CD4-positive, alpha-beta T cell (primary cell): ENCODE results near the gene RRAD. TPM values are rescaled to one million over a fixed set of nuclear protein-coding genes. Genes with fewer than 3 reads are reported as not detected.
A peak's percentile ranks its signal among the peaks of the same experiment; 100 is the strongest.

Experiments
- ATAC-seq: fragments of 200-7000 bp; cut with Tn5 transposase; one replicate; pipeline ENCODE4 v1.10.0; 2022; ENCODE audit warnings: mild to moderate bottlenecking; ENCODE audit not compliant: poor library complexity
- CTCF ChIA-PET: fragments of 350-600 bp; sonication (Branson Sonifier 250); formaldehyde crosslinking; loops from one replicate; lab custom pipeline; 2021; ENCODE audit warnings: antibody characterized with exemption, inconsistent platforms; lab: Charles Lee
- POLR2A ChIA-PET: fragments of 350-600 bp; sonication (Branson Sonifier 250); formaldehyde crosslinking; loops from one replicate; lab custom pipeline; 2021; ENCODE audit warnings: antibody characterized with exemption, inconsistent platforms; lab: Charles Lee
- DNase-seq, 14 experiments: peaks; one replicate each; pipeline ENCODE4 v3.0.0-alpha.2; 2013 to 2020; ENCODE audit warnings: mixed read lengths in 2 of 14
- H3K27ac ChIP-seq, 2 donors: one replicate each; pipeline versions ENCODE4 v1.5.1 to v1.7.0; 2013; ENCODE audit warnings: low read length in 2 of 2, low read depth in 1 of 2, mild to moderate bottlenecking in 1 of 2
- H3K27me3 ChIP-seq, 2 experiments: 1 replicate in 1 of 2; 2 replicates in 1 of 2; pipeline versions ENCODE4 v1.6.1 to v1.7.0; 2013; ENCODE audit warnings: low read length in 2 of 2, control low read depth in 1 of 2, mild to moderate bottlenecking in 1 of 2, moderate library complexity in 1 of 2; ENCODE audit not compliant: insufficient read depth in 2 of 2, control insufficient read depth in 1 of 2
- H3K36me3 ChIP-seq: one replicate; pipeline ENCODE4 v1.6.1; 2013; ENCODE audit warnings: low read length, control low read depth; ENCODE audit not compliant: insufficient read depth
- H3K4me1 ChIP-seq: one replicate; pipeline ENCODE4 v1.6.1; 2013; ENCODE audit warnings: low read length, control low read depth; ENCODE audit not compliant: insufficient read depth
- H3K4me3 ChIP-seq: one replicate; pipeline ENCODE4 v1.5.1; 2013; ENCODE audit warnings: mild to moderate bottlenecking, low read length, moderate library complexity
- H3K9me3 ChIP-seq, 2 experiments: 1 replicate in 1 of 2; 2 replicates in 1 of 2; pipeline versions ENCODE4 v1.6.1 to v1.7.0; 2013; ENCODE audit warnings: low read length in 2 of 2, mild to moderate bottlenecking in 2 of 2, control low read depth in 1 of 2, moderate library complexity in 1 of 2; ENCODE audit not compliant: control insufficient read depth in 1 of 2, insufficient read depth in 1 of 2
- H3K27ac Mint-ChIP-seq: one replicate; pipeline ENCODE4 v1.8.0; 2020; ENCODE audit warnings: mixed read lengths
- H3K27me3 Mint-ChIP-seq: one replicate; pipeline ENCODE4 v1.8.0; 2021; ENCODE audit warnings: mixed read lengths
- H3K36me3 Mint-ChIP-seq: one replicate; pipeline ENCODE4 v1.8.0; 2021; ENCODE audit warnings: low read depth, mixed read lengths
- H3K4me1 Mint-ChIP-seq: one replicate; pipeline ENCODE4 v1.8.0; 2021; ENCODE audit warnings: low read depth, mixed read lengths
- H3K4me3 Mint-ChIP-seq: one replicate; pipeline ENCODE4 v1.8.0; 2020; ENCODE audit warnings: mild to moderate bottlenecking, mixed read lengths
- H3K9me3 Mint-ChIP-seq: one replicate; pipeline ENCODE4 v1.8.0; 2020; ENCODE audit warnings: mixed read lengths
- CTCF ChIP-seq: fragments of 200-600 bp; IDR thresholded peaks from one replicate; pipeline ENCODE4 v1.8.0; 2022; ENCODE audit warnings: antibody characterized with exemption, mild to moderate bottlenecking
- intact Hi-C, 2 experiments: fragments of 100-400 bp; cut with DNase I in 1 of 2; cut with micrococcal nuclease in 1 of 2; formaldehyde crosslinking; loops; one replicate each; pipeline versions ENCODE4 v1.15.1 to v1.9.0; 2023 to 2025; cut with DNase I, micrococcal nuclease
- total RNA-seq, 174 experiments: library from RNA in 2 of 174; stranded (reverse) in 2 of 174; gene quantifications; one replicate each; pipeline ENCODE4 v1.2.3 and lab custom pipeline; 2021 to 2026

The RRAD gene
- total RNA-seq, 2 experiments from 2014 or later, result 0.28 to 0.49 TPM

GRCh38 chr16:66940236-66940635 is 14.9 kb upstream of the RRAD start:
- Histone ChIP-seq H3K4me1 (peaks cover 25% of the 10 kb centered on the region), H3K4me3 (no peak overlapping the region), H3K36me3 (peaks cover 60% of the 10 kb centered on the region), H3K9me3 (no peaks in the 10 kb centered on the region), H3K27me3 (no peaks in the 10 kb centered on the region), H3K27ac (no peak overlapping the region)
- DNase-seq (no peak), ATAC-seq (no peak)
- H3K27ac Mint-ChIP-seq, result no peak overlapping the region
- intact Hi-C loops, result no loop called here
- CTCF ChIA-PET, result no interaction called here
- H3K4me1 Mint-ChIP-seq, result peaks cover 25% of the 10 kb centered on the region
- H3K4me3 Mint-ChIP-seq, result no peak overlapping the region
- no peak for TF ChIP-seq CTCF
- H3K9me3 Mint-ChIP-seq, result no peaks in the 10 kb centered on the region
- no peaks in the 10 kb centered on the region for H3K27me3 Mint-ChIP-seq
- peaks cover 77% of the 10 kb centered on the region for H3K36me3 Mint-ChIP-seq
- POLR2A ChIA-PET, result no interaction called here

GRCh38 chr16:66939366-66939765 is 14.0 kb upstream of the RRAD start:
- peaks cover 28% of the 10 kb centered on the region for H3K4me1 ChIP-seq
- H3K27ac ChIP-seq, result no peak overlapping the region
- CTCF ChIA-PET, result no interaction called here
- Mint-ChIP-seq H3K4me1 (peaks cover 34% of the 10 kb centered on the region), H3K27me3 (no peaks in the 10 kb centered on the region), H3K36me3 (peaks cover 81% of the 10 kb centered on the region), H3K4me3 (no peak overlapping the region), H3K9me3 (no peaks in the 10 kb centered on the region), H3K27ac (no peak overlapping the region)
- no peaks in the 10 kb centered on the region for H3K27me3 ChIP-seq
- intact Hi-C loops, result no loop called here
- H3K9me3 ChIP-seq, result no peaks in the 10 kb centered on the region
- POLR2A ChIA-PET, result no interaction called here
- DNase-seq (no peak), ATAC-seq (no peak)
- H3K4me3 ChIP-seq, result no peak overlapping the region
- TF ChIP-seq CTCF, result no peak
- peaks cover 60% of the 10 kb centered on the region for H3K36me3 ChIP-seq

- peaks cover 50% of the 10 kb centered on the region for H3K36me3 ChIP-seq
- no peak for TF ChIP-seq CTCF
- ChIA-PET POLR2A (no interaction called here), CTCF (interaction anchor here (1.0 kb wide), 1 partner anchor 10 kb away, joined by 3 read pairs; no protein-coding TSS in a partner anchor)
- intact Hi-C loops, result no loop called here
- Mint-ChIP-seq H3K27ac (peak overlapping the region; percentile 97), H3K4me3 (peak overlapping the region; percentile 98), H3K27me3 (no peaks in the 10 kb centered on the region), H3K36me3 (peaks cover 83% of the 10 kb centered on the region), H3K9me3 (no peaks in the 10 kb centered on the region), H3K4me1 (peaks cover 49% of the 10 kb centered on the region)
- no peak overlapping the region for H3K4me3 ChIP-seq
- no peak overlapping the region for H3K27ac ChIP-seq
- ATAC-seq (no peak), DNase-seq (no peak)
- no peaks in the 10 kb centered on the region for H3K9me3 ChIP-seq
- H3K4me1 ChIP-seq, result peaks cover 38% of the 10 kb centered on the region
- H3K27me3 ChIP-seq, result no peaks in the 10 kb centered on the region
Measured at GRCh38 chr16:66937725-66938337, 12.5 kb upstream of the RRAD start.
